HG02642 (cell line): ENCODE results near the gene EXOC4.

ENCODE experiments used
- ATAC-seq: cut with Tn5 transposase; IDR thresholded peaks from one replicate; pipeline ENCODE4 v1.9.1; 2021; ENCODE audit warnings: mild to moderate bottlenecking; ENCODE audit not compliant: unreplicated experiment, poor library complexity

The EXOC4 gene

GRCh38 chr7:133723044-133723443, 470.2 kb downstream of the EXOC4 start:
- no peak for ATAC-seq

- no peak for ATAC-seq
These were observed 471.3 kb downstream of the EXOC4 start for GRCh38 chr7:133724148-133724547.

- ATAC-seq = no peak
These were observed 471.8 kb downstream of the EXOC4 start for GRCh38 chr7:133724694-133725093.

- ATAC-seq = no peak
These were observed 474.8 kb downstream of the EXOC4 start for GRCh38 chr7:133727476-133728214.

GRCh38 chr7:133730360-133730759, 477.5 kb downstream of the EXOC4 start:
- ATAC-seq = no peak

GRCh38 chr7:133733401-133733800, 480.5 kb downstream of the EXOC4 start:
- ATAC-seq = no peak

GRCh38 chr7:133735222-133735621, 482.3 kb downstream of the EXOC4 start:
- ATAC-seq = no peak

- ATAC-seq = no peak
These were observed 486.9 kb downstream of the EXOC4 start for GRCh38 chr7:133739817-133740216.

- no peak for ATAC-seq
These were observed 488.2 kb downstream of the EXOC4 start for GRCh38 chr7:133741078-133741477.

GRCh38 chr7:133741703-133742102, 488.8 kb downstream of the EXOC4 start:
- no peak for ATAC-seq

GRCh38 chr7:133742709-133743538, 490.0 kb downstream of the EXOC4 start:
- ATAC-seq = no peak

GRCh38 chr7:133744451-133744850, 491.6 kb downstream of the EXOC4 start:
- no peak for ATAC-seq

- ATAC-seq = no peak
These were observed 493.4 kb downstream of the EXOC4 start for GRCh38 chr7:133746305-133746704.

GRCh38 chr7:133746847-133747246, 494.0 kb downstream of the EXOC4 start:
- no peak for ATAC-seq

GRCh38 chr7:133748443-133749407, 495.8 kb downstream of the EXOC4 start:
- ATAC-seq = no peak

GRCh38 chr7:133750287-133750686, 497.4 kb downstream of the EXOC4 start:
- no peak for ATAC-seq

- no peak for ATAC-seq
These were observed 498.2 kb downstream of the EXOC4 start for GRCh38 chr7:133751079-133751478.

- no peak for ATAC-seq
These were observed 500.6 kb downstream of the EXOC4 start for GRCh38 chr7:133753513-133753912.

GRCh38 chr7:133754708-133755107, 501.8 kb downstream of the EXOC4 start:
- ATAC-seq = no peak

- ATAC-seq = no peak
These were observed 503.0 kb downstream of the EXOC4 start for GRCh38 chr7:133755901-133756300.
